HG02759 (cell line): ENCODE results near the gene ADNP.

Experiments
- ATAC-seq: cut with Tn5 transposase; IDR thresholded peaks from one replicate; pipeline ENCODE4 v1.9.1; 2021; ENCODE audit warnings: mild to moderate bottlenecking, moderate library complexity; ENCODE audit not compliant: unreplicated experiment

ADNP gene

DNA sequence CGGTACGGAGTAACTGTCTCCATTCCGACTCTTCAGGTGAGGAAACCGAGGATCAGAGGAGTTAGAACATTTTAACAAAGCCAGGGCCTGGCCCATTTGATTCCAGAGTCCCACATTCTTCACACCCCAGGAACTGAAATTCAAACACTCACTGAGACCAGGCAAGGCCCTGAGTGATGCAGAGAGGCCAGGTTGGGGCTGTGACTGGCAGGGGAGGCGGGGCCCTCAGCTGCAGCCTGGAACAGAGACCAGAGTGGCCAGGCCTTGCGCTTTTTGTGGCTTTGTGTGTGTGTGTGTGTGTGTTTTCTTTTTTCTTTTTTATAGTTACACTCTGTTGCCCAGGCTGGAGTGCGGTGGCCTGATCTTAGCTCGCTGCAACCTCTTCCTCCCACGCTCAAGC lies 79.2 kb downstream of the ADNP start:
- no peak for ATAC-seq

- no peak for ATAC-seq
Observed at GRCh38 chr20:50850721-50851286, 80.4 kb downstream of the ADNP start.

DNA sequence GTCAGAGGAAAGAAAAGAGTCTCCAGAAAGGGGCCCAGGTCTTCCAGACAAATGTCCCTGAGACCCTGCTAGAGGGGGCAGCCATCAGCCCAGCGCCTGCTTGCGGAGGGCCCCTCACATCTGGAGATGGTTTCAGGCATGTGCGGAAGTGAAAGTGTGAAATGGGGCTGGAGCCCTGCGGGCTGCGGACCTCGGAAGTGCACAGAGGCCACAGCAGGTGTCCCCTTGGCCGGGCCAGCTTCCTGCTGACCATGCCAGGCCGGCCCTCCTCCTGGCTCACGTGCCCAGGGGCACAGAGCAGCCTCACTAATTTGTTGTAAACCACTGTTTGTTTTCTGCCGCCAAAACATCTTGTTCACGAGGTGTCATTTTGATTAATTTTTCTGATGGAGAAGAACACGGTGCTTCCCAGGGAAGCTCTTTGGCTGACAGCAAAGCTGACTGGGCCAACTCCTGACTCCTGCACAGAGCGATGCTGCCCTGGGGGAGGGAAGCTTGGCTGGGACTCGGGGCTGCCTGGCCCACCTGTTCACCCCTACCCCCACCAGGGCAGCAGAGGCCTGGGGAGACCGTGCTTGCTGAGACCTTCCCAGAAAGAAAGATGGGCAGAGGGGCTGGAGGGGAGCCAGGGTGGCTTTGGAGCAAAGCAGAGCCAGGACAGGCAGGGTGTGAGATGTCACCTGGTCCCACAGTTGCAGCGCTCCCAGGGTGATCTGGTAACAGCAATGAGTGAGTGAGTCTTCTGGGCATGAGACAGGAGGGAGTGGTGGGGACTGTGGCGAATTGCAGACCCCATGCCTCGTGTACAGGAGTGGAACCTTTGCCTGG lies 82.2 kb downstream of the ADNP start:
- no peak for ATAC-seq

- no peak for ATAC-seq
Observed at GRCh38 chr20:50848341-50848808, 82.9 kb downstream of the ADNP start.

DNA sequence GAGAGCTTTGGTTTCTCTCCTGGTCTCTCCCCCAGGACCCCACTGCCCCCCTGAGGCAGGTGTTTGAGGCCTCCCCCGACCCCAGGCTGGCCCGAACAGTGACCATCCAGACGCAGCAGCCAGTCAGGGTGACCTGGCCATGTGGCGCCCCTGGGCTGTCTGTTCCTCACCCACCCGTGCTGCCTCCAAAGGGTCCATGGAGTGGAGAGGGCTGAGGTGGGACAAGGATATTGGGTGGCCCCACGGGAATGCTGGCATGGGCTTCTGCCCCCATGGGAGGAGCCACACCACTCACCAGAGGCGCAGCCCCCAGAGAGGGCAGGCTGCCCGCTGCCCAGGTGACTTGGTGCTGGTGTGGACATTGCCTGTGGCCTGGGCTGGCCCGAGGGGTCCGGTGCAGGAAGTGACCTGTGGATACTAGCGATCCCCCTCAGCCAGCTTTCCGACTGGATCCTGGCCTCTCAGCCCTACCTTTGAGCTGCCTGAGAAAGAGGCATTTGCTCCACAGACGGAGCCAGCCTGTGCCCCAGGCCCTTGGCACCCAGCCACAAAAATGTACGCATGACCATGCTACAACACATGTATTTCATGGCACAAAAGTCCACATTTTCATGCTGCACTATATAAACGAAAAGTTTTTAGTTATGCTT lies 85.5 kb downstream of the ADNP start:
- no peak for ATAC-seq

- peak; percentile 95 for ATAC-seq
Observed at GRCh38 chr20:50844430-50845100, 86.7 kb downstream of the ADNP start.

DNA sequence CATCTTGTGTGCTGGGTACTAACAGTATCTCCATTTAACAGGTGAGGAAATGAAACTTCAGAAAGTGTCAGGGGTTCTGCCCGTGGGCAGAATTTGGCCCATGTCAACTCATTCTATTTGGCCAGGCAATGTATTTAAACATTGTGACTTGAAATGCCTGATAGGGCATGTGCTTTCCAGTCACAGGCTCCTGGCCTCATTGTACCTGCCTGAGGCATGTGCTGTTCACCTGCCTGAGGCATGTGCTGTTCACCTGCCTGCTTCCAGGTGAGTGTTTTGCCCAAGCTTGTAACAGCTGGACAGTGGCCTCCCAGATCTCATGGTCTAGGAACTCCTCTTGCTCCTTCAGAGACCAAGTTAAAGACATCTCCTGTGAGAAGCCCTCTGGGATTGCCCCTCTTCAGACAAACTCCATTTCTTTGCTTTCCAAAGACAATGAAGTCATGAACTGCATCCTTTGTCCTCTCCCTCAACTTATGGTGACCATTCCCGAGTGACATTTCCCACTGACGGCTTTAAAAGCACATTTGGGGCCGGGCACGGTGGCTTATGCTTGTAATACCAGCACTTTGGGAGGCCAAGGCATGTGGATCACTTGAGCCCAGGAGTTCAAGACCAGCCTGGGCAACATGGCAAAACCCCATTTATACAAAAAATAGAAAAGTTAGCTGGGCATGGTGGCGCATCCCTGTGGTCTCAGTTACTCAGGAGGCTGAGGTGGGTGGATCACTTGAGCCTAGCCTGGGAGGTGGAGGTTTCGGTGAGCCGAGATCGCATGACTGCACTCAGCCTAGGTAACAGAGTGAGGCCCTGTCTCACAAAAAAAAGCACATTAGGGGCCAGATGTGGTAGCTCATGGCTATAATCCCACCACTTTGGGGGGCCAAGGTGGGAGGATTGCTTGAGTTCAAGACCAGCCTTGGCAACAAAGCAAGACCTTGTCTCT lies 87.6 kb downstream of the ADNP start:
- no peak for ATAC-seq

- ATAC-seq: no peak
Observed at GRCh38 chr20:50842821-50843220, 88.4 kb downstream of the ADNP start.
